Liver (tissue), 3 donors: Measurements from ENCODE around the gene EIPR1.

Experiments used
- EGR1 ChIP-seq, 2 donors: IDR thresholded peaks; 2 replicates each; pipeline ENCODE4 v1.6.1; 2016 to 2018; ENCODE audit warnings: antibody characterized with exemption in 2 of 2, low read depth in 2 of 2
- FOXA1 ChIP-seq: IDR thresholded peaks from 2 replicates; pipeline ENCODE4 v1.6.1; 2016; ENCODE audit warnings: antibody characterized with exemption
- FOXA2 ChIP-seq: IDR thresholded peaks from 2 replicates; pipeline ENCODE4 v1.6.1; 2016; ENCODE audit warnings: antibody characterized with exemption
- GABPA ChIP-seq, 2 donors: IDR thresholded peaks in 1 of 2; conservative IDR thresholded peaks in 1 of 2; 2 replicates each; pipeline ENCODE4 v1.6.1; 2016; ENCODE audit warnings: antibody characterized with exemption in 2 of 2, mild to moderate bottlenecking in 1 of 2, moderate library complexity in 1 of 2
- RAD21 ChIP-seq, 2 donors: IDR thresholded peaks; 2 replicates each; pipeline ENCODE4 v1.6.1; 2016; ENCODE audit warnings: antibody characterized with exemption in 2 of 2, mild to moderate bottlenecking in 2 of 2
- RXRA ChIP-seq, 2 donors: IDR thresholded peaks; 2 replicates each; pipeline ENCODE4 v1.6.1; 2017 to 2018; ENCODE audit warnings: antibody characterized with exemption in 2 of 2, mild to moderate bottlenecking in 1 of 2
- SP1 ChIP-seq: IDR thresholded peaks from 2 replicates; pipeline ENCODE4 v1.6.1; 2018; ENCODE audit warnings: antibody characterized with exemption, mild to moderate bottlenecking
- TAF1 ChIP-seq: conservative IDR thresholded peaks from 2 replicates; pipeline ENCODE4 v1.6.1; 2016; ENCODE audit warnings: antibody characterized with exemption, mild to moderate bottlenecking
- YY1 ChIP-seq: IDR thresholded peaks from 2 replicates; pipeline ENCODE4 v1.6.1; 2016; ENCODE audit warnings: antibody characterized with exemption, mild to moderate bottlenecking
- TF ChIP-seq, protein P1 (sequence below): fragments of 150-350 bp; IDR thresholded peaks from 2 replicates; pipeline ENCODE4 v1.5.1; 2017; ENCODE audit warnings: improper control_type of control experiment, low read depth, low read length; ENCODE audit not compliant: missing input control
- TF ChIP-seq, protein P2 (sequence below): IDR thresholded peaks from 2 replicates; pipeline ENCODE4 v1.6.1; 2016; ENCODE audit warnings: antibody characterized with exemption, mild to moderate bottlenecking
- TF ChIP-seq, protein P3 (sequence below): IDR thresholded peaks from 2 replicates; pipeline ENCODE4 v1.6.1; 2016; ENCODE audit warnings: antibody characterized with exemption
- TF ChIP-seq, protein P4 (sequence below): IDR thresholded peaks from 2 replicates; pipeline ENCODE4 v1.6.1; 2016; ENCODE audit warnings: antibody characterized with exemption
- donor health status: healthy.
- donor health status: healthy.

DNA sequence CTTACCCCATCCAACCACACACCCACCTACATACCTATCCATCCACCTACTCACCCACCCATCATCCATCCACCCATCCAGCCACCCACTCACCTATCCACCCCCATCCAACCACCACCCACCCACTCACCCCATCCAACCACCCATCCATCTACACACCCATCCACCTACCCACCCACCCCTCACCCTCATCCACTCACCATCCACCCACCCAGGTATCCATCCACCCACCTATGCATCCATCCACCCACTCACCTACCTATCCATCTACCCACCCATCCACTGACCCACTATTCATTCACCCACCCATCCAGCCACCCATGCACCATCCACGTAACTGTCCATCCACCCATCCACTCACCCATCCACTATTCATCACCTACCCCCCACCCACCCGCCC lies 194.8 kb downstream of the EIPR1 start:
- no peak for TF ChIP-seq SP1
- TF ChIP-seq, protein P1, sequence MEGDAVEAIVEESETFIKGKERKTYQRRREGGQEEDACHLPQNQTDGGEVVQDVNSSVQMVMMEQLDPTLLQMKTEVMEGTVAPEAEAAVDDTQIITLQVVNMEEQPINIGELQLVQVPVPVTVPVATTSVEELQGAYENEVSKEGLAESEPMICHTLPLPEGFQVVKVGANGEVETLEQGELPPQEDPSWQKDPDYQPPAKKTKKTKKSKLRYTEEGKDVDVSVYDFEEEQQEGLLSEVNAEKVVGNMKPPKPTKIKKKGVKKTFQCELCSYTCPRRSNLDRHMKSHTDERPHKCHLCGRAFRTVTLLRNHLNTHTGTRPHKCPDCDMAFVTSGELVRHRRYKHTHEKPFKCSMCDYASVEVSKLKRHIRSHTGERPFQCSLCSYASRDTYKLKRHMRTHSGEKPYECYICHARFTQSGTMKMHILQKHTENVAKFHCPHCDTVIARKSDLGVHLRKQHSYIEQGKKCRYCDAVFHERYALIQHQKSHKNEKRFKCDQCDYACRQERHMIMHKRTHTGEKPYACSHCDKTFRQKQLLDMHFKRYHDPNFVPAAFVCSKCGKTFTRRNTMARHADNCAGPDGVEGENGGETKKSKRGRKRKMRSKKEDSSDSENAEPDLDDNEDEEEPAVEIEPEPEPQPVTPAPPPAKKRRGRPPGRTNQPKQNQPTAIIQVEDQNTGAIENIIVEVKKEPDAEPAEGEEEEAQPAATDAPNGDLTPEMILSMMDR = no peak
- no peak for TF ChIP-seq FOXA2
- TF ChIP-seq, protein P2, sequence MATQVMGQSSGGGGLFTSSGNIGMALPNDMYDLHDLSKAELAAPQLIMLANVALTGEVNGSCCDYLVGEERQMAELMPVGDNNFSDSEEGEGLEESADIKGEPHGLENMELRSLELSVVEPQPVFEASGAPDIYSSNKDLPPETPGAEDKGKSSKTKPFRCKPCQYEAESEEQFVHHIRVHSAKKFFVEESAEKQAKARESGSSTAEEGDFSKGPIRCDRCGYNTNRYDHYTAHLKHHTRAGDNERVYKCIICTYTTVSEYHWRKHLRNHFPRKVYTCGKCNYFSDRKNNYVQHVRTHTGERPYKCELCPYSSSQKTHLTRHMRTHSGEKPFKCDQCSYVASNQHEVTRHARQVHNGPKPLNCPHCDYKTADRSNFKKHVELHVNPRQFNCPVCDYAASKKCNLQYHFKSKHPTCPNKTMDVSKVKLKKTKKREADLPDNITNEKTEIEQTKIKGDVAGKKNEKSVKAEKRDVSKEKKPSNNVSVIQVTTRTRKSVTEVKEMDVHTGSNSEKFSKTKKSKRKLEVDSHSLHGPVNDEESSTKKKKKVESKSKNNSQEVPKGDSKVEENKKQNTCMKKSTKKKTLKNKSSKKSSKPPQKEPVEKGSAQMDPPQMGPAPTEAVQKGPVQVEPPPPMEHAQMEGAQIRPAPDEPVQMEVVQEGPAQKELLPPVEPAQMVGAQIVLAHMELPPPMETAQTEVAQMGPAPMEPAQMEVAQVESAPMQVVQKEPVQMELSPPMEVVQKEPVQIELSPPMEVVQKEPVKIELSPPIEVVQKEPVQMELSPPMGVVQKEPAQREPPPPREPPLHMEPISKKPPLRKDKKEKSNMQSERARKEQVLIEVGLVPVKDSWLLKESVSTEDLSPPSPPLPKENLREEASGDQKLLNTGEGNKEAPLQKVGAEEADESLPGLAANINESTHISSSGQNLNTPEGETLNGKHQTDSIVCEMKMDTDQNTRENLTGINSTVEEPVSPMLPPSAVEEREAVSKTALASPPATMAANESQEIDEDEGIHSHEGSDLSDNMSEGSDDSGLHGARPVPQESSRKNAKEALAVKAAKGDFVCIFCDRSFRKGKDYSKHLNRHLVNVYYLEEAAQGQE = no peak
- TF ChIP-seq RAD21 (IDR thresholded peaks at IDR 0.05) = no peak
- no peak for TF ChIP-seq RXRA (IDR thresholded peaks at IDR 0.05)
- no peak for TF ChIP-seq FOXA1
- TF ChIP-seq YY1 = no peak
- no peak for TF ChIP-seq GABPA (IDR thresholded peaks at IDR 0.05 in 1 of 2, conservative IDR thresholded peaks at IDR 0.05 in 1 of 2)
- TF ChIP-seq EGR1 (IDR thresholded peaks at IDR 0.05; ENCODE audit: low read depth in 2 of 2) = no peak
- TF ChIP-seq, protein P3, sequence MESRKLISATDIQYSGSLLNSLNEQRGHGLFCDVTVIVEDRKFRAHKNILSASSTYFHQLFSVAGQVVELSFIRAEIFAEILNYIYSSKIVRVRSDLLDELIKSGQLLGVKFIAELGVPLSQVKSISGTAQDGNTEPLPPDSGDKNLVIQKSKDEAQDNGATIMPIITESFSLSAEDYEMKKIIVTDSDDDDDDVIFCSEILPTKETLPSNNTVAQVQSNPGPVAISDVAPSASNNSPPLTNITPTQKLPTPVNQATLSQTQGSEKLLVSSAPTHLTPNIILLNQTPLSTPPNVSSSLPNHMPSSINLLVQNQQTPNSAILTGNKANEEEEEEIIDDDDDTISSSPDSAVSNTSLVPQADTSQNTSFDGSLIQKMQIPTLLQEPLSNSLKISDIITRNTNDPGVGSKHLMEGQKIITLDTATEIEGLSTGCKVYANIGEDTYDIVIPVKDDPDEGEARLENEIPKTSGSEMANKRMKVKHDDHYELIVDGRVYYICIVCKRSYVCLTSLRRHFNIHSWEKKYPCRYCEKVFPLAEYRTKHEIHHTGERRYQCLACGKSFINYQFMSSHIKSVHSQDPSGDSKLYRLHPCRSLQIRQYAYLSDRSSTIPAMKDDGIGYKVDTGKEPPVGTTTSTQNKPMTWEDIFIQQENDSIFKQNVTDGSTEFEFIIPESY = no peak
- no peak for TF ChIP-seq TAF1
- TF ChIP-seq, protein P4, sequence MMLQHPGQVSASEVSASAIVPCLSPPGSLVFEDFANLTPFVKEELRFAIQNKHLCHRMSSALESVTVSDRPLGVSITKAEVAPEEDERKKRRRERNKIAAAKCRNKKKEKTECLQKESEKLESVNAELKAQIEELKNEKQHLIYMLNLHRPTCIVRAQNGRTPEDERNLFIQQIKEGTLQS = no peak
